H1 (cell line): ENCODE data around the gene P2RX7. TPM values are rescaled to one million over a fixed set of nuclear protein-coding genes. Genes with fewer than 3 reads are reported as not detected.

Experiments used
- CTCF ChIA-PET: fragments of 300-600 bp; sonication (Branson Sonifier 250); formaldehyde crosslinking; loops from one replicate; lab custom pipeline; 2021; ENCODE audit not compliant: partially characterized antibody; lab: Charles Lee
- POLR2A ChIA-PET: fragments of 300-600 bp; sonication (Branson Sonifier 250); formaldehyde crosslinking; loops from one replicate; lab custom pipeline; 2021; ENCODE audit warnings: inconsistent platforms; ENCODE audit not compliant: partially characterized antibody; lab: Charles Lee
- DNase-seq, 2 experiments: peaks; one replicate each; pipeline versions ENCODE4 v3.0.0 to v3.0.0-alpha.2; 2010 to 2022; ENCODE audit warnings: low spot score in 2 of 2, low read depth in 1 of 2, mixed read lengths in 1 of 2
- FAIRE-seq: peaks from 2 replicates; lab custom pipeline; 2011; peaks lifted over from hg19 to GRCh38; lab: Jason Lieb, UNC
- H2AFZ ChIP-seq: 2 replicates; pipeline ENCODE4 v1.8.1; 2012; ENCODE audit warnings: low read length, inconsistent platforms
- H2AK5ac ChIP-seq: 2 replicates; pipeline ENCODE4 v1.6.1; 2013; ENCODE audit warnings: low read depth, low read length
- H2BK120ac ChIP-seq: replicated peaks from 2 replicates; pipeline ENCODE3; 2013; ENCODE audit warnings: low read depth, low read length, inconsistent platforms
- H2BK12ac ChIP-seq: 2 replicates; pipeline ENCODE4 v1.6.1; 2013; ENCODE audit warnings: low read depth, low read length
- H2BK15ac ChIP-seq: 2 replicates; pipeline ENCODE4 v1.6.1; 2013; ENCODE audit warnings: low read length
- H2BK20ac ChIP-seq: 2 replicates; pipeline ENCODE4 v1.6.1; 2013; ENCODE audit warnings: low read length
- H2BK5ac ChIP-seq: 2 replicates; pipeline ENCODE4 v1.6.1; 2013; ENCODE audit warnings: low read depth, low read length
- H3K14ac ChIP-seq: 2 replicates; pipeline ENCODE4 v1.6.1; 2013; ENCODE audit warnings: inconsistent platforms; ENCODE audit not compliant: insufficient read length
- H3K18ac ChIP-seq: 2 replicates; pipeline ENCODE4 v1.6.1; 2013; ENCODE audit warnings: low read length; ENCODE audit errors: extremely low read depth
- H3K23ac ChIP-seq: 2 replicates; pipeline ENCODE4 v1.6.1; 2013; ENCODE audit warnings: inconsistent platforms; ENCODE audit not compliant: insufficient read length
- H3K23me2 ChIP-seq: 2 replicates; pipeline ENCODE4 v1.6.1; 2013; ENCODE audit warnings: low read depth, low read length
- H3K27ac ChIP-seq: 2 replicates; pipeline ENCODE4 v1.6.1; 2011; ENCODE audit warnings: low read depth, low read length, inconsistent platforms
- H3K27me3 ChIP-seq, 4 experiments: replicated peaks in 1 of 4; 1 replicate in 1 of 4; 2 replicates in 3 of 4; pipeline versions ENCODE4 v1.6.1 to v1.8.1; 2011 to 2013; ENCODE audit warnings: low read length in 3 of 4, mild to moderate bottlenecking in 3 of 4, inconsistent platforms in 2 of 4, mixed read lengths in 2 of 4, moderate library complexity in 1 of 4; ENCODE audit not compliant: control insufficient read depth in 3 of 4, insufficient read depth in 3 of 4; ENCODE audit errors: extremely low read depth in 1 of 4
- H3K36me3 ChIP-seq, 4 experiments: 2 replicates each; pipeline versions ENCODE4 v1.6.1 to v1.8.1; 2011 to 2013; ENCODE audit warnings: mild to moderate bottlenecking in 4 of 4, low read length in 3 of 4, moderate library complexity in 2 of 4, control low read depth in 1 of 4, inconsistent platforms in 1 of 4; ENCODE audit not compliant: insufficient read depth in 4 of 4, control insufficient read depth in 2 of 4
- H3K4ac ChIP-seq: replicated peaks from 2 replicates; pipeline ENCODE3; 2013; ENCODE audit warnings: low read length, low read depth, mixed read lengths, inconsistent platforms; ENCODE audit not compliant: insufficient read length
- H3K4me1 ChIP-seq, 4 experiments: replicated peaks in 1 of 4; 1 replicate in 1 of 4; 2 replicates in 3 of 4; pipeline versions ENCODE4 v1.6.1 to v1.8.1; 2011 to 2013; ENCODE audit warnings: low read length in 3 of 4, inconsistent platforms in 2 of 4, mixed read lengths in 1 of 4; ENCODE audit not compliant: insufficient read depth in 4 of 4, control insufficient read depth in 3 of 4
- H3K4me2 ChIP-seq, 2 experiments: 2 replicates each; pipeline versions ENCODE4 v1.6.1 to v1.8.1; 2011 to 2013; ENCODE audit warnings: low read depth in 2 of 2, low read length in 2 of 2, control low read depth in 1 of 2, inconsistent platforms in 1 of 2, mild to moderate bottlenecking in 1 of 2; ENCODE audit not compliant: insufficient read depth in 1 of 2
- H3K4me3 ChIP-seq, 4 experiments: fragments of 200-600, 300-600 bp in 1 of 4; sonication (generic), shearing (Covaris generic), sonication (Bioruptor Twin) in 1 of 4; 2 replicates each; pipeline versions ENCODE4 v1.5.1 to v1.8.1; 2011 to 2016; ENCODE audit warnings: low read length in 4 of 4, low read depth in 3 of 4, control low read depth in 2 of 4, inconsistent platforms in 2 of 4, mild to moderate bottlenecking in 2 of 4, mixed read lengths in 1 of 4, moderate library complexity in 1 of 4; ENCODE audit not compliant: insufficient read depth in 2 of 4; ENCODE audit errors: extremely low read depth in 1 of 4
- H3K56ac ChIP-seq: replicated peaks from 2 replicates; pipeline ENCODE3; 2013; ENCODE audit warnings: low read depth, mild to moderate bottlenecking, mixed read lengths, low read length, inconsistent platforms; ENCODE audit not compliant: insufficient read length
- H3K79me1 ChIP-seq: 2 replicates; pipeline ENCODE4 v1.6.1; 2013; ENCODE audit warnings: low read depth, low read length, control low read depth
- H3K79me2 ChIP-seq, 2 experiments: 2 replicates each; pipeline versions ENCODE4 v1.6.1 to v1.8.1; 2012 to 2013; ENCODE audit warnings: low read length in 2 of 2, mild to moderate bottlenecking in 2 of 2, inconsistent platforms in 1 of 2; ENCODE audit not compliant: insufficient read depth in 2 of 2, control insufficient read depth in 1 of 2
- H3K9ac ChIP-seq, 4 experiments: replicated peaks in 1 of 4; 1 replicate in 1 of 4; 2 replicates in 3 of 4; pipeline versions ENCODE4 v1.6.1 to v1.8.1; 2011 to 2013; ENCODE audit warnings: low read depth in 3 of 4, low read length in 3 of 4, control low read depth in 2 of 4, mild to moderate bottlenecking in 2 of 4, moderate library complexity in 2 of 4, inconsistent platforms in 1 of 4; ENCODE audit errors: extremely low read depth in 1 of 4
- H3K9me3 ChIP-seq, 2 experiments: 2 replicates each; pipeline versions ENCODE4 v1.6.1 to v1.8.1; 2012 to 2013; ENCODE audit warnings: mild to moderate bottlenecking in 2 of 2, moderate library complexity in 2 of 2, control low read depth in 1 of 2, inconsistent platforms in 1 of 2, low read depth in 1 of 2, low read length in 1 of 2, mixed read lengths in 1 of 2; ENCODE audit not compliant: insufficient read depth in 2 of 2
- H4K20me1 ChIP-seq, 2 experiments: replicated peaks in 1 of 2; 2 replicates each; pipeline versions ENCODE3 to v1.8.1; 2011 to 2013; ENCODE audit warnings: inconsistent platforms in 2 of 2, low read length in 2 of 2, mild to moderate bottlenecking in 1 of 2; ENCODE audit not compliant: insufficient read depth in 2 of 2, control insufficient read depth in 1 of 2
- H4K5ac ChIP-seq: 2 replicates; pipeline ENCODE4 v1.6.1; 2013; ENCODE audit warnings: low read length, low read depth, mixed read lengths, inconsistent platforms; ENCODE audit not compliant: insufficient read length
- H4K8ac ChIP-seq: 2 replicates; pipeline ENCODE4 v1.8.0; 2013; ENCODE audit warnings: mild to moderate bottlenecking, moderate library complexity, low read length, inconsistent platforms; ENCODE audit not compliant: insufficient read depth; ENCODE audit errors: extremely low read depth
- H4K91ac ChIP-seq: replicated peaks from 2 replicates; pipeline ENCODE3; 2013; ENCODE audit warnings: low read length, mixed read lengths, inconsistent platforms; ENCODE audit not compliant: insufficient read length
- BRCA1 ChIP-seq: IDR thresholded peaks from 2 replicates; pipeline ENCODE4 v1.6.1; 2012; ENCODE audit warnings: low read depth, low read length, improper control_type of control experiment
- CREB1 ChIP-seq: IDR thresholded peaks from 2 replicates; pipeline ENCODE4 v1.6.1; 2012; ENCODE audit warnings: inconsistent platforms
- FOSL1 ChIP-seq: IDR thresholded peaks from 2 replicates; pipeline ENCODE4 v1.6.1; 2011; ENCODE audit warnings: mild to moderate bottlenecking, low read depth, low read length, moderate library complexity; ENCODE audit not compliant: insufficient read depth
- GTF2F1 ChIP-seq: IDR thresholded peaks from 2 replicates; pipeline ENCODE4 v1.6.1; 2012; ENCODE audit warnings: low read depth, low read length, improper control_type of control experiment, borderline replicate concordance
- HDAC2 ChIP-seq, 2 experiments: fragments of 300-600 bp in 1 of 2; sonication (generic) in 1 of 2; IDR thresholded peaks; 2 replicates each; pipeline ENCODE4 v1.6.1; 2011 to 2012; ENCODE audit warnings: low read depth in 2 of 2, low read length in 2 of 2, mild to moderate bottlenecking in 2 of 2, moderate library complexity in 2 of 2, borderline replicate concordance in 1 of 2, inconsistent platforms in 1 of 2
- HDAC6 ChIP-seq: IDR thresholded peaks from one replicate; pipeline ENCODE4 v1.7.1; 2012; ENCODE audit warnings: low read depth, mild to moderate bottlenecking, inconsistent platforms, low read length, moderate library complexity
- KDM5A ChIP-seq: fragments of 200-600 bp; IDR thresholded peaks from 2 replicates; pipeline ENCODE4 v1.7.1; 2012; ENCODE audit warnings: mild to moderate bottlenecking, low read length, inconsistent platforms, mixed read lengths
- RFX5 ChIP-seq: IDR thresholded peaks from 2 replicates; pipeline ENCODE4 v1.6.1; 2011; ENCODE audit warnings: low read depth, low read length, improper control_type of control experiment, borderline replicate concordance
- RNF2 ChIP-seq: fragments of 200-900, 300-1000 bp; sonication (generic); IDR thresholded peaks from 2 replicates; pipeline ENCODE4 v1.7.1; 2016; ENCODE audit warnings: borderline replicate concordance, low read depth, mild to moderate bottlenecking, antibody characterized with exemption, low read length; ENCODE audit not compliant: poor library complexity, severe bottlenecking; ENCODE audit errors: missing control alignments
- SIRT6 ChIP-seq: IDR thresholded peaks from one replicate; pipeline ENCODE4 v1.7.1; 2012; ENCODE audit warnings: low read length, inconsistent platforms
- SRF ChIP-seq: IDR thresholded peaks from 2 replicates; pipeline ENCODE4 v1.6.1; 2011; ENCODE audit warnings: mild to moderate bottlenecking, low read depth, low read length, moderate library complexity
- WGBS, 2 experiments: shearing (Covaris generic) in 1 of 2; methylation state at CpG; one replicate each; pipeline versions ENCODE4 v1.1.6 to v1.1.7; 2013 to 2015; ENCODE audit warnings: low lambda C conversion rate in 2 of 2, mixed read lengths in 2 of 2, inconsistent platforms in 1 of 2, low coverage in 1 of 2, missing lambda C conversion rate in 1 of 2; ENCODE audit not compliant: insufficient replicate concordance in 2 of 2, insufficient coverage in 1 of 2, insufficient read length in 1 of 2; ENCODE audit errors: extremely low coverage in 1 of 2, missing lambda C conversion rate in 1 of 2; 5-methylcytosine and 5-hydroxymethylcytosine counted together
- polyA plus RNA-seq, 7 experiments: library from polyadenylated mRNA; depleted of rRNA in 3 of 7; stranded (reverse) in 5 of 7; unstranded in 2 of 7; fragments of >200 nt in 5 of 7; fragments of 200-250 nt in 2 of 7; gene quantifications; 1 replicate in 5 of 7; 2 replicates in 1 of 7; 4 replicates in 1 of 7; pipeline versions ENCODE4 v1.2.1 to v1.2.3, GENCODE V29; 2011 to 2013; ENCODE audit warnings: missing spikeins in 2 of 7, mixed read lengths in 2 of 7
- total RNA-seq: library from RNA; stranded (reverse); fragmentation: NEBNext Ultra II Directional; extraction: Animal tissue kit (Norgen Biotek cat#: 25700); gene quantifications from 2 replicates; pipeline ENCODE4 v1.2.1, GENCODE V29; 2021
- TF ChIP-seq, protein P1 (sequence below): IDR thresholded peaks from 2 replicates; pipeline ENCODE4 v1.6.1; 2011; ENCODE audit warnings: low read length, improper control_type of control experiment
- TF ChIP-seq, protein P2 (sequence below): IDR thresholded peaks from 2 replicates; pipeline ENCODE4 v1.6.1; 2012; ENCODE audit warnings: inconsistent platforms

The P2RX7 gene
- total and polyA plus RNA-seq, 2 of the 8 experiments (the other 6 are each of a cell fraction or from before 2014, with no cell fraction given): 0.38 to 0.56 TPM

DNA sequence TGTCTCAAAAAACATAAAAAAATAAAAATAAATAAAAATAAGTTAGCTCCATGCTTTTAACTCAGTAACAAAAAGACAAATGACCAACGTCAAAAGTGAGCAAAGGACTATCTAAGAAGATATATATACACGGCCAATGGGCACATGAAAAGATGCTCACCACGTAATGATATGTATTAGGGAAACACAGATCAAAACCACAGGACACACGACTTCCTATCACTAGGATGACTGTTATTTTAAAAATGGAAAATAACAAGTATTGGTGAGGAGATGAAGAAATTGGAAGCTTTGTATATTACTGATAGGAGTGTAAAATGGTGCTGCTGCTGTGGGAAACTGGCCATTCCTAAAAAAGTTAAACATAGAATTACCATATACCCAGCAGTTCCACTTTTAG lies 20.2 kb upstream of the P2RX7 start:
- no peaks in the 10 kb centered on the region for H3K4me1 ChIP-seq
- H3K36me3 ChIP-seq: no peaks in the 10 kb centered on the region
- H4K20me1 ChIP-seq: no peaks in the 10 kb centered on the region
- no peak for DNase-seq
- H2AK5ac ChIP-seq: no peak overlapping the region
- FAIRE-seq: no peak
- H3K4me3 ChIP-seq: no peak overlapping the region
- H3K23ac ChIP-seq: no peak overlapping the region
- H4K5ac ChIP-seq: no peak overlapping the region
- H3K18ac ChIP-seq: no peak overlapping the region
- no peak overlapping the region for H2BK120ac ChIP-seq
- H2BK20ac ChIP-seq: no peak overlapping the region
- no peak overlapping the region for H3K4ac ChIP-seq
- ChIA-PET CTCF (interaction anchor here (0.6 to 3.3 kb wide), 2 partner anchors 79 to 102 kb away, joined by 3 to 14 read pairs; no protein-coding TSS in a partner anchor), POLR2A (no interaction called here)
- no peaks in the 10 kb centered on the region for H3K79me1 ChIP-seq
- H3K27me3 ChIP-seq: peaks cover 0 to 1% (median 0%) of the 10 kb centered on the region in 4 experiments; a peak in 1 of 7 replicates
- H2BK12ac ChIP-seq: no peak overlapping the region
- H3K9ac ChIP-seq: no peak overlapping the region
- no peaks in the 10 kb centered on the region for H3K9me3 ChIP-seq
- H3K14ac ChIP-seq: no peak overlapping the region
- no peak overlapping the region for H3K27ac ChIP-seq
- WGBS, 2 experiments: 82% methylated on average over 4 of the region's 4 CpGs; no CpG with 5 or more reads in 1 of the 2 experiments
- no peak overlapping the region for H4K91ac ChIP-seq
- H2BK15ac ChIP-seq: no peak overlapping the region
- no peaks in the 10 kb centered on the region for H3K79me2 ChIP-seq
- H3K56ac ChIP-seq: no peak overlapping the region
- no peak overlapping the region for H2BK5ac ChIP-seq
- no peaks in the 10 kb centered on the region for H3K23me2 ChIP-seq
- H3K4me2 ChIP-seq: no peak overlapping the region
- H4K8ac ChIP-seq: no peak overlapping the region
- H2AFZ ChIP-seq: no peak overlapping the region
- TF ChIP-seq RFX5: no peak
- no peak for TF ChIP-seq HDAC2 (IDR thresholded peaks at IDR 0.05; ENCODE audit: borderline replicate concordance in 1 of 2, low read depth in 2 of 2, low read length in 2 of 2)
- no peak for TF ChIP-seq BRCA1
- no peak for TF ChIP-seq GTF2F1
- TF ChIP-seq, protein P1, sequence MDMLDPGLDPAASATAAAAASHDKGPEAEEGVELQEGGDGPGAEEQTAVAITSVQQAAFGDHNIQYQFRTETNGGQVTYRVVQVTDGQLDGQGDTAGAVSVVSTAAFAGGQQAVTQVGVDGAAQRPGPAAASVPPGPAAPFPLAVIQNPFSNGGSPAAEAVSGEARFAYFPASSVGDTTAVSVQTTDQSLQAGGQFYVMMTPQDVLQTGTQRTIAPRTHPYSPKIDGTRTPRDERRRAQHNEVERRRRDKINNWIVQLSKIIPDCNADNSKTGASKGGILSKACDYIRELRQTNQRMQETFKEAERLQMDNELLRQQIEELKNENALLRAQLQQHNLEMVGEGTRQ: no peak
- no peak for TF ChIP-seq SRF
- no peak for TF ChIP-seq FOSL1
- TF ChIP-seq KDM5A: no peak
- no peak for TF ChIP-seq SIRT6
- no peak for TF ChIP-seq HDAC6
- TF ChIP-seq, protein P2, sequence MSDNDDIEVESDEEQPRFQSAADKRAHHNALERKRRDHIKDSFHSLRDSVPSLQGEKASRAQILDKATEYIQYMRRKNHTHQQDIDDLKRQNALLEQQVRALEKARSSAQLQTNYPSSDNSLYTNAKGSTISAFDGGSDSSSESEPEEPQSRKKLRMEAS: no peak
- no peak for TF ChIP-seq RNF2
- TF ChIP-seq CREB1: no peak
